ENCODE data around the gene DYRK1A.

DYRK1A gene

GRCh38 chr21:37566790-37567615, 200.4 kb downstream of the DYRK1A start:
- no peak for ATAC-seq

GRCh38 chr21:37568415-37568814, 201.8 kb downstream of the DYRK1A start:
- ATAC-seq, result no peak
- TF ChIP-seq TCF4 (CRISPR knock-in tag; IDR thresholded peaks at IDR 0.05; ENCODE audit: borderline replicate concordance) (no peak), ARNTL (CRISPR knock-in tag; IDR thresholded peaks at IDR 0.05; ENCODE audit: borderline replicate concordance, low read depth) (no peak), ZFP3 (CRISPR knock-in tag; IDR thresholded peaks at IDR 0.05) (no peak), PATZ1 (CRISPR knock-in tag; IDR thresholded peaks at IDR 0.05; ENCODE audit: borderline replicate concordance) (no peak), OSR1 (CRISPR knock-in tag; IDR thresholded peaks at IDR 0.05) (no peak), TSHZ2 (CRISPR knock-in tag; IDR thresholded peaks at IDR 0.05) (no peak), ZFP30 (CRISPR knock-in tag; IDR thresholded peaks at IDR 0.05) (no peak), ZC3H10 (CRISPR knock-in tag; IDR thresholded peaks at IDR 0.05) (no peak), CSRNP3 (CRISPR knock-in tag; IDR thresholded peaks at IDR 0.05) (no peak), CSDC2 (CRISPR knock-in tag; IDR thresholded peaks at IDR 0.05) (no peak), GLIS3 (CRISPR knock-in tag; IDR thresholded peaks at IDR 0.05) (no peak), ZNF565 (CRISPR knock-in tag; conservative IDR thresholded peaks at IDR 0.05; ENCODE audit: low read depth) (no peak), ESRRG (CRISPR knock-in tag; IDR thresholded peaks at IDR 0.05) (no peak), BACH2 (CRISPR knock-in tag; IDR thresholded peaks at IDR 0.05; ENCODE audit: borderline replicate concordance) (no peak), ZNF70 (CRISPR knock-in tag; IDR thresholded peaks at IDR 0.05) (no peak), PPARA (CRISPR knock-in tag; IDR thresholded peaks at IDR 0.05; ENCODE audit: borderline replicate concordance) (no peak), ZNF8 (CRISPR knock-in tag; IDR thresholded peaks at IDR 0.05) (no peak), ISL1 (CRISPR knock-in tag; IDR thresholded peaks at IDR 0.05) (no peak), CREB5 (CRISPR knock-in tag; IDR thresholded peaks at IDR 0.05; ENCODE audit: low read depth) (no peak)

More at GRCh38 chr21:37566790-37567615, 200.4 kb downstream of the DYRK1A start:
- TF ChIP-seq ZNF70 (CRISPR knock-in tag; IDR thresholded peaks at IDR 0.05) (no peak), CSDC2 (CRISPR knock-in tag; IDR thresholded peaks at IDR 0.05) (no peak), PATZ1 (CRISPR knock-in tag; IDR thresholded peaks at IDR 0.05; ENCODE audit: borderline replicate concordance) (no peak), TSHZ2 (CRISPR knock-in tag; IDR thresholded peaks at IDR 0.05) (no peak), ZFP3 (CRISPR knock-in tag; IDR thresholded peaks at IDR 0.05) (no peak), ZNF565 (CRISPR knock-in tag; conservative IDR thresholded peaks at IDR 0.05; ENCODE audit: low read depth) (no peak), PPARA (CRISPR knock-in tag; IDR thresholded peaks at IDR 0.05; ENCODE audit: borderline replicate concordance) (no peak), ZC3H10 (CRISPR knock-in tag; IDR thresholded peaks at IDR 0.05) (no peak), TOX (CRISPR knock-in tag; IDR thresholded peaks at IDR 0.05; ENCODE audit: borderline replicate concordance) (no peak), TCF4 (CRISPR knock-in tag; IDR thresholded peaks at IDR 0.05; ENCODE audit: borderline replicate concordance) (no peak)
